Mesendoderm (in vitro differentiated cells): ENCODE results near the gene CDCA7.

Experiments used
- DNase-seq: peaks from one replicate; pipeline ENCODE4 v3.0.0; 2013
- H2AK5ac ChIP-seq: 2 replicates; pipeline ENCODE4 v1.6.1; 2013; ENCODE audit warnings: low read length, inconsistent platforms
- H2BK120ac ChIP-seq: 2 replicates; pipeline ENCODE4 v1.6.1; 2013; ENCODE audit warnings: low read depth, mild to moderate bottlenecking, low read length, moderate library complexity, mixed read lengths
- H2BK15ac ChIP-seq: replicated peaks from 2 replicates; pipeline ENCODE4 v1.6.1; 2013; ENCODE audit warnings: low read depth, mild to moderate bottlenecking, moderate library complexity
- H2BK5ac ChIP-seq: 2 replicates; pipeline ENCODE4 v1.6.1; 2013; ENCODE audit warnings: low read length, inconsistent platforms
- H3K18ac ChIP-seq: 2 replicates; pipeline ENCODE4 v1.6.1; 2013; ENCODE audit warnings: mild to moderate bottlenecking, low read length, mixed read lengths
- H3K23ac ChIP-seq: one replicate; pipeline ENCODE4 v1.6.1; 2013; ENCODE audit warnings: low read length
- H3K27ac ChIP-seq: 2 replicates; pipeline ENCODE4 v1.5.1; 2013; ENCODE audit warnings: low read depth, mild to moderate bottlenecking, inconsistent platforms, low read length, moderate library complexity
- H3K27me3 ChIP-seq: 2 replicates; pipeline ENCODE4 v1.6.1; 2013; ENCODE audit warnings: low read length, control low read depth, mild to moderate bottlenecking, inconsistent platforms; ENCODE audit not compliant: insufficient read depth, poor library complexity
- H3K36me3 ChIP-seq: 2 replicates; pipeline ENCODE4 v1.6.1; 2013; ENCODE audit warnings: low read length, inconsistent platforms; ENCODE audit not compliant: control insufficient read depth, insufficient read depth
- H3K4ac ChIP-seq: one replicate; pipeline ENCODE4 v1.6.1; 2013; ENCODE audit warnings: low read depth, mild to moderate bottlenecking, low read length, moderate library complexity
- H3K4me1 ChIP-seq: 2 replicates; pipeline ENCODE4 v1.6.1; 2013; ENCODE audit warnings: low read depth, low read length, inconsistent platforms; ENCODE audit not compliant: control insufficient read depth
- H3K4me2 ChIP-seq: 2 replicates; pipeline ENCODE4 v1.6.1; 2013; ENCODE audit warnings: low read length
- H3K4me3 ChIP-seq: 2 replicates; pipeline ENCODE4 v1.5.1; 2013; ENCODE audit warnings: mild to moderate bottlenecking, low read length
- H3K56ac ChIP-seq: one replicate; pipeline ENCODE4 v1.6.1; 2013; ENCODE audit warnings: low read length
- H3K79me1 ChIP-seq: 2 replicates; pipeline ENCODE4 v1.6.1; 2013; ENCODE audit warnings: low read length, inconsistent platforms
- H3K79me2 ChIP-seq: 2 replicates; pipeline ENCODE4 v1.6.1; 2013; ENCODE audit warnings: mild to moderate bottlenecking, low read length; ENCODE audit not compliant: control insufficient read depth, insufficient read depth
- H3K9ac ChIP-seq: 2 replicates; pipeline ENCODE4 v1.6.1; 2013; ENCODE audit warnings: low read length, inconsistent platforms
- H4K5ac ChIP-seq: one replicate; pipeline ENCODE4 v1.6.1; 2013; ENCODE audit warnings: low read length
- H4K8ac ChIP-seq: one replicate; pipeline ENCODE4 v1.6.1; 2013; ENCODE audit warnings: low read depth, mild to moderate bottlenecking, control low read depth, low read length, moderate library complexity
- WGBS: extraction: QIAGEN DNeasy Blood & Tissue Kit; methylation state at CpG from one replicate; pipeline ENCODE4 v1.1.7; 2013; ENCODE audit warnings: low lambda C conversion rate, missing lambda C conversion rate; ENCODE audit not compliant: insufficient coverage; ENCODE audit errors: extremely low coverage; 5-methylcytosine and 5-hydroxymethylcytosine counted together

The CDCA7 gene

GRCh38 chr2:173386021-173386737 is 31.5 kb downstream of the CDCA7 start:
- H3K79me1 ChIP-seq: no peaks in the 10 kb centered on the region
- WGBS: no CpG with 5 or more reads among the region's 18 CpGs

GRCh38 chr2:173386738-173387065 is 32.0 kb downstream of the CDCA7 start:
- Histone ChIP-seq H3K4ac (no peak overlapping the region), H2AK5ac (no peak overlapping the region), H3K4me1 (no peaks in the 10 kb centered on the region), H3K36me3 (no peaks in the 10 kb centered on the region), H3K4me3 (no peak overlapping the region), H3K27ac (no peak overlapping the region), H3K27me3 (no peaks in the 10 kb centered on the region), H3K79me2 (no peaks in the 10 kb centered on the region), H4K8ac (no peak overlapping the region), H3K18ac (no peak overlapping the region), H3K79me1 (no peaks in the 10 kb centered on the region), H3K4me2 (no peak overlapping the region), H2BK120ac (no peak overlapping the region), H3K56ac (no peak overlapping the region), H3K9ac (no peak overlapping the region), H2BK15ac (no peak overlapping the region), H4K5ac (no peak overlapping the region), H3K23ac (no peak overlapping the region), H2BK5ac (no peak overlapping the region)
- no peak for DNase-seq
- WGBS: no CpG with 5 or more reads among the region's 10 CpGs

More at GRCh38 chr2:173386021-173386737, 31.5 kb downstream of the CDCA7 start:
- Histone ChIP-seq H3K36me3 (no peaks in the 10 kb centered on the region), H2BK5ac (no peak overlapping the region), H3K4ac (no peak overlapping the region), H4K5ac (no peak overlapping the region), H3K18ac (no peak overlapping the region), H2AK5ac (no peak overlapping the region), H3K23ac (no peak overlapping the region), H3K4me2 (no peak overlapping the region), H2BK15ac (no peak overlapping the region), H2BK120ac (no peak overlapping the region), H3K9ac (no peak overlapping the region), H3K4me1 (no peaks in the 10 kb centered on the region), H3K4me3 (no peak overlapping the region), H3K56ac (no peak overlapping the region), H3K79me2 (no peaks in the 10 kb centered on the region), H3K27ac (no peak overlapping the region), H3K27me3 (no peaks in the 10 kb centered on the region), H4K8ac (no peak overlapping the region)
- DNase-seq: peak; percentile 35

GRCh38 chr2:173387079-173387478 is 32.4 kb downstream of the CDCA7 start:
- Histone ChIP-seq H3K18ac (no peak overlapping the region), H3K4me3 (no peak overlapping the region), H3K27ac (no peak overlapping the region), H2AK5ac (no peak overlapping the region), H3K4ac (no peak overlapping the region), H3K27me3 (no peaks in the 10 kb centered on the region), H3K4me2 (no peak overlapping the region), H4K8ac (no peak overlapping the region), H3K79me1 (no peaks in the 10 kb centered on the region), H2BK15ac (no peak overlapping the region), H3K36me3 (no peaks in the 10 kb centered on the region), H3K4me1 (no peaks in the 10 kb centered on the region), H3K23ac (no peak overlapping the region), H2BK120ac (no peak overlapping the region), H4K5ac (no peak overlapping the region), H3K79me2 (no peaks in the 10 kb centered on the region), H2BK5ac (no peak overlapping the region), H3K56ac (no peak overlapping the region), H3K9ac (no peak overlapping the region)
- no peak for DNase-seq
- WGBS: no CpG with 5 or more reads among the region's 5 CpGs

GRCh38 chr2:173387660-173388059 is 33.0 kb downstream of the CDCA7 start:
- no peak overlapping the region for H3K23ac ChIP-seq
- no peaks in the 10 kb centered on the region for H3K27me3 ChIP-seq
- no peak overlapping the region for H3K4me2 ChIP-seq
- no peak overlapping the region for H3K4me3 ChIP-seq
- no peak overlapping the region for H2BK5ac ChIP-seq
- no peaks in the 10 kb centered on the region for H3K36me3 ChIP-seq
- H2AK5ac ChIP-seq: no peak overlapping the region
- H3K9ac ChIP-seq: no peak overlapping the region
- no peak overlapping the region for H2BK15ac ChIP-seq
- WGBS: no CpG with 5 or more reads among the region's 3 CpGs
- H3K27ac ChIP-seq: no peak overlapping the region
- no peak for DNase-seq
- H3K18ac ChIP-seq: no peak overlapping the region
- no peaks in the 10 kb centered on the region for H3K79me2 ChIP-seq
- H2BK120ac ChIP-seq: no peak overlapping the region
- no peak overlapping the region for H3K4ac ChIP-seq
- no peak overlapping the region for H4K5ac ChIP-seq
- H3K56ac ChIP-seq: no peak overlapping the region
- no peaks in the 10 kb centered on the region for H3K4me1 ChIP-seq
- no peak overlapping the region for H4K8ac ChIP-seq
- H3K79me1 ChIP-seq: no peaks in the 10 kb centered on the region

GRCh38 chr2:173388795-173389194 is 34.1 kb downstream of the CDCA7 start:
- Histone ChIP-seq H4K8ac (no peak overlapping the region), H2BK15ac (no peak overlapping the region)

DNA sequence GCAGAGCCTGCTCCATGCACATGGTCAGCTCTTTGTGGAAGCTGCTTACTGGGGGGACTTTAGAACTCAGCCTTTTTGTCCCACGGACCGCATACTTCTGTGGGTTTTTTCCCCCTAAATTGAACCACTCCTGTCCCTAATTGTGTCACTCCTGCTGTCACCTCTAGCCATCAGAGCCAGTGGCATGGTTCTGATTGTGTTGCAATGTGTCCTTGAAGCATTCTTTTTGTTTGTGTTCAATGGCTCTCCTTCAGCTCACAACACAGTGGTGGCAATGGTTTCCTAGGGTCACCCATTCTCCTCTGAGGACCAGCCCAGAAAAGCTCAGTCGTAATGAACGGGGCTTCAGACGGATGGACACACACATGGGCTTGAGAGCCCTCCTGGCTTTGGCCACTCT is 35.4 kb downstream of the CDCA7 start:
- Histone ChIP-seq H2BK5ac (no peak overlapping the region), H3K27me3 (no peaks in the 10 kb centered on the region), H3K79me2 (no peaks in the 10 kb centered on the region), H2BK15ac (no peak overlapping the region), H3K23ac (peak overlapping the region; percentile 32), H3K27ac (no peak overlapping the region), H3K9ac (no peak overlapping the region), H3K56ac (no peak overlapping the region), H2AK5ac (no peak overlapping the region), H3K4me2 (no peak overlapping the region), H3K36me3 (no peaks in the 10 kb centered on the region), H3K79me1 (no peaks in the 10 kb centered on the region), H2BK120ac (no peak overlapping the region), H3K4me1 (peaks cover 8% of the 10 kb centered on the region), H3K18ac (no peak overlapping the region), H4K5ac (no peak overlapping the region), H4K8ac (no peak overlapping the region), H3K4ac (no peak overlapping the region), H3K4me3 (no peak overlapping the region)
- DNase-seq: no peak
- WGBS: no CpG with 5 or more reads among the region's 5 CpGs

More at GRCh38 chr2:173388795-173389194, 34.1 kb downstream of the CDCA7 start:
- no peaks in the 10 kb centered on the region for H3K79me1 ChIP-seq
- H3K4me1 ChIP-seq: no peaks in the 10 kb centered on the region
- no peak overlapping the region for H3K4ac ChIP-seq
- no peak for DNase-seq
- no peak overlapping the region for H2BK120ac ChIP-seq
- no peak overlapping the region for H3K56ac ChIP-seq
- no peak overlapping the region for H2BK5ac ChIP-seq
- no peak overlapping the region for H3K18ac ChIP-seq
- H3K9ac ChIP-seq: no peak overlapping the region
- H2AK5ac ChIP-seq: no peak overlapping the region
- H3K4me2 ChIP-seq: no peak overlapping the region
- H3K27ac ChIP-seq: no peak overlapping the region
- no peaks in the 10 kb centered on the region for H3K36me3 ChIP-seq
- no peaks in the 10 kb centered on the region for H3K27me3 ChIP-seq
- H4K5ac ChIP-seq: no peak overlapping the region
- no peak overlapping the region for H3K23ac ChIP-seq
- H3K79me2 ChIP-seq: no peaks in the 10 kb centered on the region
- WGBS: no CpG with 5 or more reads among the region's 2 CpGs
- H3K4me3 ChIP-seq: no peak overlapping the region
